ENCODE results near the gene MAZ.
A peak's percentile ranks its signal among the peaks of the same experiment; 100 is the strongest.

Gene MAZ

DNA sequence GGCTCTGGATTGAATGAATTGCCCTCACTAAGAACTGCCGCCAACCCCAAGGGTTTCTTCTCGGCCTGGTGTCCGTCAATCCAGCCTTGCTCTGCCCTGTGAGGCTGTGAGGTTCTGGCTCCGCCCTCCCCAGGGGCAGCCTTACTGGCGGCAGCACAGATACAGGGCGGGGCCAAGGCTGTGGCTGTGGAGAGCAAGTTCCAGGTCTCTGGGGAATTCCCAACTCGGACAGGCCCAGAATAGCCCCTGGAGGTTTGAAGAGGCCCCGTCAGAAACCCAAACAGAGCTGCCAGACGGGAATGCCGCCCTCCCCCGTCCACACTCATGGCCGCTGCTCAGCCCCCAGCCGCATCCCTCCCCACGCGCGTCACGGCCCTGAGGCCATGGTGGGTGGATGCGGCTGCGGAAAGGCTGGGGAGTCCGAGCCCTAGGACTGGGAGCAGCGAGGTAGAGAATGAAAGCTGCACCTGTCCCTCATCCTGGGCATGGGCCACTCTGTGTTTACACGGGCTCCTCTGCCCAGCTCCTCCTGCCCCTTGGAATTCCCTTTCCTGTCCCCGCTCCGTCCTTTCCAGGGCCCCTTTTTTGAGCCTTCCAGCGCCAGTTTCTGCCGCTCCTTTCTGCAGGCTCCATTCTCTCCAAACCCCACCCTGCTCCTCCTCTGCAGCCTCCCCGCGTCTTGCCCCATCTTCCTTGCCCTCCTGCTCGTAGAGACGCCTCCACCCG lies 5.0 kb downstream of the MAZ start:
- Histone ChIP-seq H3K36me3 (ENCODE audit: insufficient read depth, low read length) (peaks cover 21% of the 10 kb centered on the region), H3K27me3 (ENCODE audit: insufficient read depth, low read length) (no peaks in the 10 kb centered on the region), H3K27ac (ENCODE audit: low read depth, low read length) (peak overlapping the region; percentile 86; the same call in 1 of the 2 replicates), H3K9ac (ENCODE audit: low read depth, low read length) (peak overlapping the region; percentile 39), H3K4me3 (ENCODE audit: low read length) (peak overlapping the region; percentile 77), H3K9me3 (ENCODE audit: insufficient read depth, low read depth, low read length) (no peaks in the 10 kb centered on the region), H3K4me1 (ENCODE audit: insufficient read depth, low read length) (peaks cover 40% of the 10 kb centered on the region)
- WGBS = 1% methylated on average over 30 of the region's 31 CpGs

DNA sequence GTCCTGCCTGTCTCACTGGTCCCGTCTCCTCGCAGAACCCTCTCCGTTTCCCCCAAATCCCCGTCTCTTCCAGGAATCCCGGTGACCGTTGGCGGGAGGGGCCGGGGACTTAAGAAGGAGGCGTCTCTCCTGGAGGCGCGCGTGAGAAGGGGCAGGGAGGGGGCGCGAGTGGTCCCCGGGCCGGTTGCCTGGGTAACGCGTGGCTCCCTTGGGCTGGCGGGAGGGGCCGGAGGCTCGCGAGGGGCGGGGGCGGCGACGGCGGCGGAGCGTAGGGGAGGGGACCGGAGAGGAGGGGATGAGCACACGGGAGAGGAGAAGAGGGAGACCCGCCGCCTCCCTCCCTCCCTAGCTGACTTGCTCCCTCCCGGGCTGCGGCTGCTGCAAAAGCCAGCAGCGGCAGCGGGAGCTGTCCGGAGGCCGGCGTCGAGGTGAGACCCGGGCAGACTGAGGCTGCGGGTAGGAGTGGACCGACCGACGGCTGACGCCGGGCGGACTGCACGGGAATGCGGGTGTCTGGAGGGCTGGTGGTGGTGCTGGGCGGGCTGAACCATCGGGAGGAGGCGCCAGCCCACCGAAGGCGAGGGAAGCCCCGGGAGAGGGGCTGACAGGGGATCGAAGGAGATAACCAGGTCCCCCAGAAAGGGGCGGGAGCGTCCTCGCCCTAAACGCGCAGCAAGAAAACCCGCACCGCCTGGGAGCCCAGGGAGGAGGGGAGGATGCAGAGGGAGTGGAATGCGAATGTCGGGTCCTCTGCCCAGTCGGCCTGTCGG lies 5.8 kb downstream of the MAZ start, which contains the start of gene PRRT2:
TSS of gene PRRT2 (plus strand) at position 298 of the 770 bp plus-strand sequence. CDS start 862 bp downstream, outside the sequence.
- Histone ChIP-seq H3K27me3 (ENCODE audit: insufficient read depth, low read length) (no peaks in the 10 kb centered on the region), H3K27ac (ENCODE audit: low read depth, low read length) (peak within 1 kb of the TSS; percentile 86; the same call in 1 of the 2 replicates), H3K9me3 (ENCODE audit: insufficient read depth, low read depth, low read length) (no peaks in the 10 kb centered on the region), H3K4me1 (ENCODE audit: insufficient read depth, low read length) (peaks cover 40% of the 10 kb centered on the region), H3K4me3 (ENCODE audit: low read length) (peak within 1 kb of the TSS; percentile 77), H3K9ac (ENCODE audit: low read depth, low read length) (peak within 1 kb of the TSS; percentile 43), H3K36me3 (ENCODE audit: insufficient read depth, low read length) (peaks cover 21% of the 10 kb centered on the region)
- WGBS = under 1% methylated on average over 65 of the region's 69 CpGs

DNA sequence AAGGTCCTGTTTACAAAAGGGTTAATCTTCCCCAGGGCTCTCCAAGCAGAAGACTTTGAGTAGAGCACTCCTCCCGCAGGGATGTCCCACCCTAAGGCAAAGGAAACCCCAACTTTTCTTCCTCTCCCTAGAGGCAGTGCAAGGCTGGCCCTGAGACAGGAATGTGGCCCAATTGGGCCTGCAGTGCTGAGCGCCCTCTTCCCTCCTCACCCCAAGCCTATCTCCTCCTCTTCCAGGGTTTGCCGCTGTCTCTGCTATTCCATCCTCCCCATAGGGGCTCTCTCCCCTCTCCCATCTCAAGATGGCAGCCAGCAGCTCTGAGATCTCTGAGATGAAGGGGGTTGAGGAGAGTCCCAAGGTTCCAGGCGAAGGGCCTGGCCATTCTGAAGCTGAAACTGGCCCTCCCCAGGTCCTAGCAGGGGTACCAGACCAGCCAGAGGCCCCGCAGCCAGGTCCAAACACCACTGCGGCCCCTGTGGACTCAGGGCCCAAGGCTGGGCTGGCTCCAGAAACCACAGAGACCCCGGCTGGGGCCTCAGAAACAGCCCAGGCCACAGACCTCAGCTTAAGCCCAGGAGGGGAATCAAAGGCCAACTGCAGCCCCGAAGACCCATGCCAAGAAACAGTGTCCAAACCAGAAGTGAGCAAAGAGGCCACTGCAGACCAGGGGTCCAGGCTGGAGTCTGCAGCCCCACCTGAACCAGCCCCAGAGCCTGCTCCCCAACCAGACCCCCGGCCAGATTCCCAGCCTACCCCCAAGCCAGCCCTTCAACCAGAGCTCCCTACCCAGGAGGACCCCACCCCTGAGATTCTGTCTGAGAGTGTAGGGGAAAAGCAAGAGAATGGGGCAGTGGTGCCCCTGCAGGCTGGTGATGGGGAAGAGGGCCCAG lies 6.7 kb downstream of the MAZ start:
- Histone ChIP-seq H3K36me3 (ENCODE audit: insufficient read depth, low read length) (peaks cover 23% of the 10 kb centered on the region), H3K27ac (ENCODE audit: low read depth, low read length) (no peak overlapping the region; the same call in 1 of the 2 replicates), H3K4me1 (ENCODE audit: insufficient read depth, low read length) (peaks cover 40% of the 10 kb centered on the region), H3K9ac (ENCODE audit: low read depth, low read length) (peak overlapping the region; percentile 43; the same call in 1 of the 2 replicates), H3K27me3 (ENCODE audit: insufficient read depth, low read length) (no peaks in the 10 kb centered on the region), H3K4me3 (ENCODE audit: low read length) (peak overlapping the region; percentile 77), H3K9me3 (ENCODE audit: insufficient read depth, low read depth, low read length) (no peaks in the 10 kb centered on the region)
- 66% methylated on average over 9 of the region's 9 CpGs for WGBS

DNA sequence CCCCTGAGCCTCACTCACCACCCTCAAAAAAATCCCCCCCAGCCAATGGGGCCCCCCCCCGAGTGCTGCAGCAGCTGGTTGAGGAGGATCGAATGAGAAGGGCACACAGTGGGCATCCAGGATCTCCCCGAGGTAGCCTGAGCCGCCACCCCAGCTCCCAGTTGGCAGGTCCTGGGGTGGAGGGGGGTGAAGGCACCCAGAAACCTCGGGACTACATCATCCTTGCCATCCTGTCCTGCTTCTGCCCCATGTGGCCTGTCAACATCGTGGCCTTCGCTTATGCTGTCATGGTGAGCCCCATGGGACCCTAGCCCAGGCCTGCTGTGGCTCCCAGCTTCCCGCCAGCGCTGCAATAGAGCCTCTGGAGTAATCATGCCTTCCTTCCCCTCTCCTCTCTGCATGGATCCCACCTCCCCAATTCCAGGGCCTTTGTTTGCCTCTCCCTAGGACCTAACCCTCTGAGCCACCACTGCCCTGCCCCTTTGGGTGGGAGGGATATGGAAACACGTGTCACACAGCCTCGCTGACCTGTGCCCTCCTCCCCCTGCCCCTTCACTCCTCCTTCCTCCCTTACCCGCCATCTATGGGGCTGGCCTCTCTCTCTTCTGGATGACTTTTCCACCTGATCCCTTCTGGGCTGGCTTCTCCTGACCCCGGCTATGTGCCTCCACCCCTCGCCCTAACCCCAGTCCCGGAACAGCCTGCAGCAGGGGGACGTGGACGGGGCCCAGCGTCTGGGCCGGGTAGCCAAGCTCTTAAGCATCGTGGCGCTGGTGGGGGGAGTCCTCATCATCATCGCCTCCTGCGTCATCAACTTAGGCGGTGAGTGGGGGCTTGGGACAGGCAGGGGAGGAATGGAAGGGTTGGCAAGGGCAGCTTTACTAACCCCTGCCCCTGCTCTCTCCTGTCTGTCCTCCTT lies 7.6 kb downstream of the MAZ start:
- WGBS = 67% methylated on average over 24 of the region's 24 CpGs

DNA sequence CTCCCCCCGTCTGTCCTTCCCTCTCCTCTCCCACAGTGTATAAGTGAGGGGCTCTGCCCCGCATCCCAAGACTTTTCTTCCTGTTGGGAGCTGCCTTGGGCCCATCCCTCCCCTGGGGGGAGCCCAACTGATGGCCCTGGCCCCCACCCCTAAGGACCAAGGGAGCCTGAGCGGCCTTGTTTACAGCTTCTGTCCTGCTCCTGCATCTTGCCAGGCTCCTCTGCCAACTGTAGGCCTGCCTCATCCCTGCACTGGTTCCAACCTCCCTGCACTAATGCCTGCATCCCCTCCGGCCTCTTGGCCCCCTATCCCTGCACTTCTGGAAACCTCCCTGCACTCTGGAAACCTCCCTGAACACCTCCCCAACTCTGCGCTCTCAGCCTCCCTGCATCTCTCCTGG lies 8.3 kb downstream of the MAZ start:
- Histone ChIP-seq H3K27me3 (ENCODE audit: insufficient read depth, low read length) (no peaks in the 10 kb centered on the region), H3K9ac (ENCODE audit: low read depth, low read length) (peak overlapping the region; percentile 33; the same call in 1 of the 2 replicates), H3K4me3 (ENCODE audit: low read length) (peak overlapping the region; percentile 82), H3K36me3 (ENCODE audit: insufficient read depth, low read length) (peaks cover 25% of the 10 kb centered on the region), H3K27ac (ENCODE audit: low read depth, low read length) (0 out of 2 replicates have a peak overlapping the region, but pooled peaks have one; percentile 22), H3K4me1 (ENCODE audit: insufficient read depth, low read length) (peaks cover 32% of the 10 kb centered on the region), H3K9me3 (ENCODE audit: insufficient read depth, low read depth, low read length) (no peaks in the 10 kb centered on the region)
- WGBS = 51% methylated on average over 5 of the region's 5 CpGs

More for the DNA sequence above, 7.6 kb downstream of the MAZ start:
- Histone ChIP-seq H3K36me3 (ENCODE audit: insufficient read depth, low read length) (peaks cover 24% of the 10 kb centered on the region), H3K9ac (ENCODE audit: low read depth, low read length) (peak overlapping the region; percentile 33), H3K27me3 (ENCODE audit: insufficient read depth, low read length) (no peaks in the 10 kb centered on the region), H3K4me1 (ENCODE audit: insufficient read depth, low read length) (peaks cover 35% of the 10 kb centered on the region), H3K4me3 (ENCODE audit: low read length) (peak overlapping the region; percentile 82), H3K27ac (ENCODE audit: low read depth, low read length) (peak overlapping the region; percentile 24; the same call in 1 of the 2 replicates), H3K9me3 (ENCODE audit: insufficient read depth, low read depth, low read length) (no peaks in the 10 kb centered on the region)

DNA sequence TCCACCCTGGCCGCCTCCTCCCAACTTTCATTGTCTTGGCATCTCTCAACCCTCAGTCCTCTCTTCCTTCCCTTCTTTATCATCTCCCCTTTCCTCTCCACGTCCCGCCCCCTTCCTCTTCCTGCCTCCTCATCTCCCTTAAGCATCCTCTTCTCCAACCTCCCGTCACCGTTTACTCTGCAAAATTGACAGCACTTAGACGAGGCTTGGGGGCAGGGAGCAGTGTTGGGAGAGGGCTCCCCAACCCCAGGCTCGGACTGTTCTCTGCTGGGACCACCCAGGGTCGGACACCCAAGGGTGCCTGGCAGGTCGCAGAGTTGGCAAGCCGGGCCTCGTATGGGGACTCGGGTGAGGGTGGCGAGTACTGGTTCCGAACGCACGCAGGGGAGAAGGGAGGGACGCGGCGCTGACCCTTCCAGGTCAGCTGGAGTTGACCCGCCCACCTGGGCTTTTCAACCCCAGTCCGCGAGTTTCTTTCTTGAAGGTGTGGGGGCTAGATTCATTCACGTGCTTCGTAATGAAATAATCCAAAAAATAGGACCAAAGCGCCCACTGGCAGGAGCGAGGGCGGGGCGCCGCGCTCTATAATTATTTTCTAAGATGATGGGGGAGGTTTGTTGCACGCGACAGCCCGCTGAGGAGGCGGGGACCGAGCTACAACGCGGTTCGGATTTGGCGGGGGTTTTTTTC lies 8.8 kb downstream of the MAZ start:
- peaks cover 27% of the 10 kb centered on the region for H3K4me1 ChIP-seq (ENCODE audit: insufficient read depth, low read length)
- H3K4me3 ChIP-seq (ENCODE audit: low read length) = peak overlapping the region; percentile 82
- H3K27me3 ChIP-seq (ENCODE audit: insufficient read depth, low read length) = no peaks in the 10 kb centered on the region
- H3K9ac ChIP-seq (ENCODE audit: low read depth, low read length) = peak overlapping the region; percentile 34; the same call in 1 of the 2 replicates
- H3K9me3 ChIP-seq (ENCODE audit: insufficient read depth, low read depth, low read length) = no peaks in the 10 kb centered on the region
- H3K36me3 ChIP-seq (ENCODE audit: insufficient read depth, low read length) = peaks cover 26% of the 10 kb centered on the region
- WGBS = 5% methylated on average over 33 of the region's 39 CpGs
- peak overlapping the region; percentile 29; the same call in 1 of the 2 replicates for H3K27ac ChIP-seq (ENCODE audit: low read depth, low read length)

DNA sequence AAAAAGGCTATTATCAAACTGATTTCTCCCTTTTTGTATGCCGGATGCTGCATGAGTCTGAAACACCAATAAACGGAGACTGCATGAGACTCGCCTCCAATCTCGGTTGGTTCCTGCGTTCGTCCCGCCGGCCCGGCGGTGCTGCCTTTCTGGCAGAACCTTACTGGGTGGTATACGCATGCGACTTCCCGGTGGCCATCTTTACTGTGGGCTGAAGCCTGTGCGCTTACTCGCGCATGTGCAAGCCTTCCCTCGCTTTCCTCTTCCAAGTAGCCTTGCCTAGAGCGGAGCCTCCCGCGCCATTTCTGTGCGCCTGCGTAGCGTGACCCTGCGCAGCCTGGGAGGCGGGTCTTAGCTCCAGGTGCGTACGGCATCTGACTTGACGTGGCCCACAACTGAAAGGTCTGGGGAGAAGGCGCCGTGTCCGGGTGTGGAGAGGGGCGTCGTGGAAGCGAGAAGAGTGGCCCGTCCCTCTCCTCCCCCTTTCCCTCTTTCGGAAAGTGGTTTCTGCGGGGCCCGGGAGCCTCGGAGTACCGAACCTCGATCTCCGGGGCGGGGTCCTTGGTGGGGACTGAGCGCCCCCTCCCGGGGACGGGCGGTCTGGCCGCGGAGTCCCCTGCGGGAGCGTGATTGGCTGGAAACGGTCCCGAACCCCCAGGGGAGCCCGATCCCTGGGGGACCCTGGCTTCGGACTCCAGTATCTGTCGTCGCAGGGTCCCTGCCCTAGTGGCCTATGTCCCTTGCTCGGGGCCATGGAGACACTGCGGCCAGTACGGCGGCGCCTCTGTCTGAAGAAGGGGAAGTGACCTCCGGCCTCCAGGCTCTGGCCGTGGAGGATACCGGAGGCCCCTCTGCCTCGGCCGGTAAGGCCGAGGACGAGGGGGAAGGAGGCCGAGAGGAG lies 9.7 kb downstream of the MAZ start, which contains the start of gene PAGR1:
TSS of gene PAGR1 (plus strand) at position 360 of the 901 bp plus-strand sequence. CDS start at position 734, 374 bp downstream.
- Histone ChIP-seq H3K9ac (ENCODE audit: low read depth, low read length) (peak within 1 kb of the TSS; percentile 78), H3K4me1 (ENCODE audit: insufficient read depth, low read length) (peaks cover 18% of the 10 kb centered on the region; the same call in 1 of the 2 replicates), H3K27me3 (ENCODE audit: insufficient read depth, low read length) (no peaks in the 10 kb centered on the region), H3K27ac (ENCODE audit: low read depth, low read length) (peak within 1 kb of the TSS; percentile 77), H3K9me3 (ENCODE audit: insufficient read depth, low read depth, low read length) (no peaks in the 10 kb centered on the region), H3K4me3 (ENCODE audit: low read length) (peak within 1 kb of the TSS; percentile 82), H3K36me3 (ENCODE audit: insufficient read depth, low read length) (peaks cover 33% of the 10 kb centered on the region)
- whole genome bisulfite sequencing = under 1% methylated on average over 64 of the region's 70 CpGs

DNA sequence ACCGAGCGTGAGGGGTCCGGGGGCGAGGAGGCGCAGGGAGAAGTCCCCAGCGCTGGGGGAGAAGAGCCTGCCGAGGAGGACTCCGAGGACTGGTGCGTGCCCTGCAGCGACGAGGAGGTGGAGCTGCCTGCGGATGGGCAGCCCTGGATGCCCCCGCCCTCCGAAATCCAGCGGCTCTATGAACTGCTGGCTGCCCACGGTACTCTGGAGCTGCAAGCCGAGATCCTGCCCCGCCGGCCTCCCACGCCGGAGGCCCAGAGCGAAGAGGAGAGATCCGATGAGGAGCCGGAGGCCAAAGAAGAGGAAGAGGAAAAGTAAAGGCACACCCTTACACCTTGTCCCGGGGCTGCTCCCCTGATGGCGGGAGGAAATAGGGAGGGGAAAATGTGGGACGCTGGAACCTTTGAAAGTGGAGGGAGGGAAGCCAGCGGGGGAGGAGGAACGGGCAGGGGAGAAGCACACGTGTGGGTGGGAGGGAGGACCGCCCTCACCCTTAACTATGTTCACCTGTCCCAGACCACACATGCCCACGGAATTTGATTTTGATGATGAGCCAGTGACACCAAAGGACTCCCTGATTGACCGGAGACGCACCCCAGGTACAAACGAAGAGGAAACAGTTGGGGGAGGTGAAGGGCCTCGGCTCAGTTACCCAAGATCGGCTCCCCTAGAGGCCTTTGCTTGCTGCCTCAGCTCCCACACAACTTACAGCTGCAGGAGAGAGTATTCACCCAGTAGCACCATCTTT lies 10.5 kb downstream of the MAZ start:
- 2% methylated on average over 34 of the region's 37 CpGs for WGBS
- Histone ChIP-seq H3K27me3 (ENCODE audit: insufficient read depth, low read length) (no peaks in the 10 kb centered on the region), H3K9me3 (ENCODE audit: insufficient read depth, low read depth, low read length) (no peaks in the 10 kb centered on the region), H3K9ac (ENCODE audit: low read depth, low read length) (peak overlapping the region; percentile 78), H3K4me1 (ENCODE audit: insufficient read depth, low read length) (peaks cover 18% of the 10 kb centered on the region; the same call in 1 of the 2 replicates), H3K4me3 (ENCODE audit: low read length) (peak overlapping the region; percentile 82), H3K36me3 (ENCODE audit: insufficient read depth, low read length) (peaks cover 33% of the 10 kb centered on the region), H3K27ac (ENCODE audit: low read depth, low read length) (peak overlapping the region; percentile 75)
